AG04449 (cell line): Measurements from ENCODE around the gene RCVRN.

Source experiments
- CTCF ChIA-PET: fragments of 350-600 bp; formaldehyde crosslinking; extraction: SDS; loops from one replicate; lab custom pipeline; 2021; ENCODE audit warnings: antibody characterized with exemption; lab: Yijun Ruan, JAX
- POLR2A ChIA-PET: fragments of 400-600, 350-600 bp; formaldehyde crosslinking; extraction: SDS; loops from one replicate; lab custom pipeline; 2020; ENCODE audit warnings: antibody characterized with exemption, inconsistent platforms; lab: Yijun Ruan, JAX
- DNase-seq: peaks from one replicate; pipeline ENCODE4 v3.0.0-alpha.2; 2010; ENCODE audit warnings: low read depth, low spot score
- H3K4me3 ChIP-seq: 2 replicates; pipeline ENCODE4 v1.5.1; 2011; ENCODE audit warnings: low read depth, mild to moderate bottlenecking, control low read depth, low read length
- CTCF ChIP-seq: IDR thresholded peaks from one replicate; pipeline ENCODE4 v1.5.1; 2011; ENCODE audit warnings: mild to moderate bottlenecking, moderate library complexity, low read length, control low read depth, inconsistent platforms; ENCODE audit not compliant: insufficient read depth; ENCODE audit errors: missing control alignments

The RCVRN gene

GRCh38 chr17:9850151-9850550 is 54.9 kb downstream of the RCVRN start:
- TF ChIP-seq CTCF, result no peak
- DNase-seq, result no peak
- no peak overlapping the region for H3K4me3 ChIP-seq
- POLR2A ChIA-PET, result no interaction called here
- CTCF ChIA-PET, result no interaction called here
